ENCODE data around the gene MADD. TPM values are rescaled to one million over a fixed set of nuclear protein-coding genes. Genes with fewer than 3 reads are reported as not detected.

MADD gene
- total RNA-seq, 2 experiments from 2014 or later = 161 to 178 TPM

- TF ChIP-seq CTCF (IDR thresholded peaks at IDR 0.05) = no peak
- Mint-ChIP-seq H3K27me3 (no peaks in the 10 kb centered on the region), H3K36me3 (ENCODE audit: low read depth) (no peaks in the 10 kb centered on the region), H3K27ac (no peak overlapping the region), H3K4me1 (ENCODE audit: low read depth) (no peaks in the 10 kb centered on the region), H3K9me3 (no peaks in the 10 kb centered on the region), H3K4me3 (no peak overlapping the region)
- Histone ChIP-seq H3K4me3 (ENCODE audit: low read length) (no peak overlapping the region), H3K9me3 (ENCODE audit: control insufficient read depth in 1 of 2, insufficient read depth in 1 of 2, low read length in 2 of 2) (no peaks in the 10 kb centered on the region), H3K4me1 (ENCODE audit: insufficient read depth, low read length) (no peaks in the 10 kb centered on the region), H3K27ac (ENCODE audit: low read depth in 1 of 2, low read length in 2 of 2) (no peak overlapping the region), H3K36me3 (ENCODE audit: insufficient read depth, low read length) (no peaks in the 10 kb centered on the region), H3K27me3 (ENCODE audit: control insufficient read depth in 1 of 2, insufficient read depth in 2 of 2, low read length in 2 of 2) (no peaks in the 10 kb centered on the region)
- DNase-seq (no peak), ATAC-seq (ENCODE audit: poor library complexity) (no peak)
- ChIA-PET CTCF (no interaction called here), POLR2A (no interaction called here)
- intact Hi-C loops (cut with DNase I, micrococcal nuclease) = no loop called here
These were observed 72.3 kb downstream of the MADD start for GRCh38 chr11:47342036-47342803.

GRCh38 chr11:47342854-47343253 is 72.9 kb downstream of the MADD start:
- DNase-seq = no peak
- Mint-ChIP-seq H3K27me3 (no peaks in the 10 kb centered on the region), H3K4me1 (ENCODE audit: low read depth) (no peaks in the 10 kb centered on the region), H3K27ac (no peak overlapping the region), H3K36me3 (ENCODE audit: low read depth) (no peaks in the 10 kb centered on the region), H3K9me3 (no peaks in the 10 kb centered on the region), H3K4me3 (no peak overlapping the region)
- no peak for TF ChIP-seq CTCF (IDR thresholded peaks at IDR 0.05)
- H3K4me3 ChIP-seq (ENCODE audit: low read length) = no peak overlapping the region
- POLR2A ChIA-PET = no interaction called here
- intact Hi-C loops (cut with DNase I, micrococcal nuclease) = no loop called here
- H3K36me3 ChIP-seq (ENCODE audit: insufficient read depth, low read length) = no peaks in the 10 kb centered on the region
- H3K9me3 ChIP-seq (ENCODE audit: control insufficient read depth in 1 of 2, insufficient read depth in 1 of 2, low read length in 2 of 2) = no peaks in the 10 kb centered on the region
- no peak overlapping the region for H3K27ac ChIP-seq (ENCODE audit: low read depth in 1 of 2, low read length in 2 of 2)
- no peaks in the 10 kb centered on the region for H3K4me1 ChIP-seq (ENCODE audit: insufficient read depth, low read length)
- no peak for ATAC-seq (ENCODE audit: poor library complexity)
- H3K27me3 ChIP-seq (ENCODE audit: control insufficient read depth in 1 of 2, insufficient read depth in 2 of 2, low read length in 2 of 2) = no peaks in the 10 kb centered on the region
- CTCF ChIA-PET = no interaction called here

GRCh38 chr11:47345890-47346563 is 76.1 kb downstream of the MADD start:
- Mint-ChIP-seq H3K4me3 (no peak overlapping the region), H3K36me3 (ENCODE audit: low read depth) (no peaks in the 10 kb centered on the region), H3K4me1 (ENCODE audit: low read depth) (no peaks in the 10 kb centered on the region), H3K27me3 (no peaks in the 10 kb centered on the region), H3K9me3 (no peaks in the 10 kb centered on the region), H3K27ac (no peak overlapping the region)
- TF ChIP-seq CTCF (IDR thresholded peaks at IDR 0.05) = no peak
- no peaks in the 10 kb centered on the region for H3K4me1 ChIP-seq (ENCODE audit: insufficient read depth, low read length)
- no peak overlapping the region for H3K4me3 ChIP-seq (ENCODE audit: low read length)
- ChIA-PET POLR2A (no interaction called here), CTCF (no interaction called here)
- no peaks in the 10 kb centered on the region for H3K9me3 ChIP-seq (ENCODE audit: control insufficient read depth in 1 of 2, insufficient read depth in 1 of 2, low read length in 2 of 2)
- ATAC-seq (ENCODE audit: poor library complexity) = no peak
- H3K27ac ChIP-seq (ENCODE audit: low read depth in 1 of 2, low read length in 2 of 2) = no peak overlapping the region
- no peaks in the 10 kb centered on the region for H3K36me3 ChIP-seq (ENCODE audit: insufficient read depth, low read length)
- no peak for DNase-seq
- no peaks in the 10 kb centered on the region for H3K27me3 ChIP-seq (ENCODE audit: control insufficient read depth in 1 of 2, insufficient read depth in 2 of 2, low read length in 2 of 2)
- intact Hi-C loops (cut with DNase I, micrococcal nuclease) = no loop called here
